H1 (cell line): Measurements from ENCODE around the gene RHOBTB3. TPM values are rescaled to one million over a fixed set of nuclear protein-coding genes. Genes with fewer than 3 reads are reported as not detected.

ENCODE experiments used
- CTBP2 ChIP-seq: IDR thresholded peaks from 2 replicates; pipeline ENCODE4 v1.7.0; 2011; ENCODE audit warnings: borderline replicate concordance, mild to moderate bottlenecking, moderate library complexity, mixed read lengths, low read length; ENCODE audit not compliant: insufficient read depth, insufficient read length
- GTF2F1 ChIP-seq: IDR thresholded peaks from 2 replicates; pipeline ENCODE4 v1.6.1; 2012; ENCODE audit warnings: low read depth, low read length, improper control_type of control experiment, borderline replicate concordance
- RAD21 ChIP-seq, 2 experiments: IDR thresholded peaks in 1 of 2; conservative IDR thresholded peaks in 1 of 2; 2 replicates each; pipeline ENCODE4 v1.6.1; 2011; ENCODE audit warnings: low read depth in 2 of 2, low read length in 2 of 2, improper control_type of control experiment in 1 of 2, inconsistent platforms in 1 of 2, mild to moderate bottlenecking in 1 of 2, moderate library complexity in 1 of 2
- SIN3A ChIP-seq, 2 experiments: IDR thresholded peaks in 1 of 2; conservative IDR thresholded peaks in 1 of 2; 2 replicates each; pipeline ENCODE4 v1.6.1; 2011 to 2012; ENCODE audit warnings: low read length in 2 of 2, improper control_type of control experiment in 1 of 2, low read depth in 1 of 2, mild to moderate bottlenecking in 1 of 2
- SIRT6 ChIP-seq: IDR thresholded peaks from one replicate; pipeline ENCODE4 v1.7.1; 2012; ENCODE audit warnings: low read length, inconsistent platforms
- SP4 ChIP-seq: IDR thresholded peaks from 2 replicates; pipeline ENCODE4 v1.6.1; 2012; ENCODE audit warnings: low read length, inconsistent platforms
- polyA plus RNA-seq, 7 experiments: library from polyadenylated mRNA; depleted of rRNA in 3 of 7; stranded (reverse) in 5 of 7; unstranded in 2 of 7; fragments of >200 nt in 5 of 7; fragments of 200-250 nt in 2 of 7; gene quantifications; 1 replicate in 5 of 7; 2 replicates in 1 of 7; 4 replicates in 1 of 7; pipeline versions ENCODE4 v1.2.1 to v1.2.3, GENCODE V29; 2011 to 2013; ENCODE audit warnings: missing spikeins in 2 of 7, mixed read lengths in 2 of 7
- total RNA-seq: library from RNA; stranded (reverse); fragmentation: NEBNext Ultra II Directional; extraction: Animal tissue kit (Norgen Biotek cat#: 25700); gene quantifications from 2 replicates; pipeline ENCODE4 v1.2.1, GENCODE V29; 2021
- TF ChIP-seq, protein P1 (sequence below): fragments of 300-600 bp; sonication (generic); IDR thresholded peaks from 2 replicates; pipeline ENCODE4 v1.7.1; 2012; ENCODE audit warnings: low read length, moderate library complexity, mild to moderate bottlenecking, inconsistent platforms; ENCODE audit not compliant: insufficient replicate concordance

The RHOBTB3 gene
- total and polyA plus RNA-seq, 2 of the 8 experiments (the other 6 are each of a cell fraction or from before 2014, with no cell fraction given), result 8.2 to 17.5 TPM

GRCh38 chr5:95743232-95743631 lies 12.1 kb downstream of the RHOBTB3 start (continued):
- TF ChIP-seq, protein P1, sequence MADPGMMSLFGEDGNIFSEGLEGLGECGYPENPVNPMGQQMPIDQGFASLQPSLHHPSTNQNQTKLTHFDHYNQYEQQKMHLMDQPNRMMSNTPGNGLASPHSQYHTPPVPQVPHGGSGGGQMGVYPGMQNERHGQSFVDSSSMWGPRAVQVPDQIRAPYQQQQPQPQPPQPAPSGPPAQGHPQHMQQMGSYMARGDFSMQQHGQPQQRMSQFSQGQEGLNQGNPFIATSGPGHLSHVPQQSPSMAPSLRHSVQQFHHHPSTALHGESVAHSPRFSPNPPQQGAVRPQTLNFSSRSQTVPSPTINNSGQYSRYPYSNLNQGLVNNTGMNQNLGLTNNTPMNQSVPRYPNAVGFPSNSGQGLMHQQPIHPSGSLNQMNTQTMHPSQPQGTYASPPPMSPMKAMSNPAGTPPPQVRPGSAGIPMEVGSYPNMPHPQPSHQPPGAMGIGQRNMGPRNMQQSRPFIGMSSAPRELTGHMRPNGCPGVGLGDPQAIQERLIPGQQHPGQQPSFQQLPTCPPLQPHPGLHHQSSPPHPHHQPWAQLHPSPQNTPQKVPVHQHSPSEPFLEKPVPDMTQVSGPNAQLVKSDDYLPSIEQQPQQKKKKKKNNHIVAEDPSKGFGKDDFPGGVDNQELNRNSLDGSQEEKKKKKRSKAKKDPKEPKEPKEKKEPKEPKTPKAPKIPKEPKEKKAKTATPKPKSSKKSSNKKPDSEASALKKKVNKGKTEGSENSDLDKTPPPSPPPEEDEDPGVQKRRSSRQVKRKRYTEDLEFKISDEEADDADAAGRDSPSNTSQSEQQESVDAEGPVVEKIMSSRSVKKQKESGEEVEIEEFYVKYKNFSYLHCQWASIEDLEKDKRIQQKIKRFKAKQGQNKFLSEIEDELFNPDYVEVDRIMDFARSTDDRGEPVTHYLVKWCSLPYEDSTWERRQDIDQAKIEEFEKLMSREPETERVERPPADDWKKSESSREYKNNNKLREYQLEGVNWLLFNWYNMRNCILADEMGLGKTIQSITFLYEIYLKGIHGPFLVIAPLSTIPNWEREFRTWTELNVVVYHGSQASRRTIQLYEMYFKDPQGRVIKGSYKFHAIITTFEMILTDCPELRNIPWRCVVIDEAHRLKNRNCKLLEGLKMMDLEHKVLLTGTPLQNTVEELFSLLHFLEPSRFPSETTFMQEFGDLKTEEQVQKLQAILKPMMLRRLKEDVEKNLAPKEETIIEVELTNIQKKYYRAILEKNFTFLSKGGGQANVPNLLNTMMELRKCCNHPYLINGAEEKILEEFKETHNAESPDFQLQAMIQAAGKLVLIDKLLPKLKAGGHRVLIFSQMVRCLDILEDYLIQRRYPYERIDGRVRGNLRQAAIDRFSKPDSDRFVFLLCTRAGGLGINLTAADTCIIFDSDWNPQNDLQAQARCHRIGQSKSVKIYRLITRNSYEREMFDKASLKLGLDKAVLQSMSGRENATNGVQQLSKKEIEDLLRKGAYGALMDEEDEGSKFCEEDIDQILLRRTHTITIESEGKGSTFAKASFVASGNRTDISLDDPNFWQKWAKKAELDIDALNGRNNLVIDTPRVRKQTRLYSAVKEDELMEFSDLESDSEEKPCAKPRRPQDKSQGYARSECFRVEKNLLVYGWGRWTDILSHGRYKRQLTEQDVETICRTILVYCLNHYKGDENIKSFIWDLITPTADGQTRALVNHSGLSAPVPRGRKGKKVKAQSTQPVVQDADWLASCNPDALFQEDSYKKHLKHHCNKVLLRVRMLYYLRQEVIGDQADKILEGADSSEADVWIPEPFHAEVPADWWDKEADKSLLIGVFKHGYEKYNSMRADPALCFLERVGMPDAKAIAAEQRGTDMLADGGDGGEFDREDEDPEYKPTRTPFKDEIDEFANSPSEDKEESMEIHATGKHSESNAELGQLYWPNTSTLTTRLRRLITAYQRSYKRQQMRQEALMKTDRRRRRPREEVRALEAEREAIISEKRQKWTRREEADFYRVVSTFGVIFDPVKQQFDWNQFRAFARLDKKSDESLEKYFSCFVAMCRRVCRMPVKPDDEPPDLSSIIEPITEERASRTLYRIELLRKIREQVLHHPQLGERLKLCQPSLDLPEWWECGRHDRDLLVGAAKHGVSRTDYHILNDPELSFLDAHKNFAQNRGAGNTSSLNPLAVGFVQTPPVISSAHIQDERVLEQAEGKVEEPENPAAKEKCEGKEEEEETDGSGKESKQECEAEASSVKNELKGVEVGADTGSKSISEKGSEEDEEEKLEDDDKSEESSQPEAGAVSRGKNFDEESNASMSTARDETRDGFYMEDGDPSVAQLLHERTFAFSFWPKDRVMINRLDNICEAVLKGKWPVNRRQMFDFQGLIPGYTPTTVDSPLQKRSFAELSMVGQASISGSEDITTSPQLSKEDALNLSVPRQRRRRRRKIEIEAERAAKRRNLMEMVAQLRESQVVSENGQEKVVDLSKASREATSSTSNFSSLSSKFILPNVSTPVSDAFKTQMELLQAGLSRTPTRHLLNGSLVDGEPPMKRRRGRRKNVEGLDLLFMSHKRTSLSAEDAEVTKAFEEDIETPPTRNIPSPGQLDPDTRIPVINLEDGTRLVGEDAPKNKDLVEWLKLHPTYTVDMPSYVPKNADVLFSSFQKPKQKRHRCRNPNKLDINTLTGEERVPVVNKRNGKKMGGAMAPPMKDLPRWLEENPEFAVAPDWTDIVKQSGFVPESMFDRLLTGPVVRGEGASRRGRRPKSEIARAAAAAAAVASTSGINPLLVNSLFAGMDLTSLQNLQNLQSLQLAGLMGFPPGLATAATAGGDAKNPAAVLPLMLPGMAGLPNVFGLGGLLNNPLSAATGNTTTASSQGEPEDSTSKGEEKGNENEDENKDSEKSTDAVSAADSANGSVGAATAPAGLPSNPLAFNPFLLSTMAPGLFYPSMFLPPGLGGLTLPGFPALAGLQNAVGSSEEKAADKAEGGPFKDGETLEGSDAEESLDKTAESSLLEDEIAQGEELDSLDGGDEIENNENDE, result no peak
- TF ChIP-seq SIN3A (conservative IDR thresholded peaks at IDR 0.05 in 1 of 2, IDR thresholded peaks at IDR 0.05 in 1 of 2; ENCODE audit: low read depth in 1 of 2, low read length in 2 of 2), result no peak
- TF ChIP-seq GTF2F1, result no peak
- TF ChIP-seq SIRT6, result no peak
- no peak for TF ChIP-seq RAD21 (IDR thresholded peaks at IDR 0.05 in 1 of 2, conservative IDR thresholded peaks at IDR 0.05 in 1 of 2; ENCODE audit: low read depth in 2 of 2, low read length in 2 of 2)
- no peak for TF ChIP-seq CTBP2
- no peak for TF ChIP-seq SP4
